H1 (cell line): ENCODE measurements around the gene TLCD2. TPM values are rescaled to one million over a fixed set of nuclear protein-coding genes. Genes with fewer than 3 reads are reported as not detected.
"Not testable (repeated sequence)": the region's sequence is repeated elsewhere in the genome, so short reads cannot be mapped to it uniquely, and the experiment has no call there.

ENCODE experiments used
- CTCF ChIA-PET: fragments of 300-600 bp; sonication (Branson Sonifier 250); formaldehyde crosslinking; loops from one replicate; lab custom pipeline; 2021; ENCODE audit not compliant: partially characterized antibody; lab: Charles Lee
- POLR2A ChIA-PET: fragments of 300-600 bp; sonication (Branson Sonifier 250); formaldehyde crosslinking; loops from one replicate; lab custom pipeline; 2021; ENCODE audit warnings: inconsistent platforms; ENCODE audit not compliant: partially characterized antibody; lab: Charles Lee
- DNase-seq, 2 experiments: peaks; one replicate each; pipeline versions ENCODE4 v3.0.0 to v3.0.0-alpha.2; 2010 to 2022; ENCODE audit warnings: low spot score in 2 of 2, low read depth in 1 of 2, mixed read lengths in 1 of 2
- FAIRE-seq: peaks from 2 replicates; lab custom pipeline; 2011; peaks lifted over from hg19 to GRCh38; lab: Jason Lieb, UNC
- H2AFZ ChIP-seq: 2 replicates; pipeline ENCODE4 v1.8.1; 2012; ENCODE audit warnings: low read length, inconsistent platforms
- H2AK5ac ChIP-seq: 2 replicates; pipeline ENCODE4 v1.6.1; 2013; ENCODE audit warnings: low read depth, low read length
- H2BK120ac ChIP-seq: replicated peaks from 2 replicates; pipeline ENCODE3; 2013; ENCODE audit warnings: low read depth, low read length, inconsistent platforms
- H2BK12ac ChIP-seq: 2 replicates; pipeline ENCODE4 v1.6.1; 2013; ENCODE audit warnings: low read depth, low read length
- H2BK15ac ChIP-seq: 2 replicates; pipeline ENCODE4 v1.6.1; 2013; ENCODE audit warnings: low read length
- H2BK20ac ChIP-seq: 2 replicates; pipeline ENCODE4 v1.6.1; 2013; ENCODE audit warnings: low read length
- H2BK5ac ChIP-seq: 2 replicates; pipeline ENCODE4 v1.6.1; 2013; ENCODE audit warnings: low read depth, low read length
- H3K14ac ChIP-seq: 2 replicates; pipeline ENCODE4 v1.6.1; 2013; ENCODE audit warnings: inconsistent platforms; ENCODE audit not compliant: insufficient read length
- H3K18ac ChIP-seq: 2 replicates; pipeline ENCODE4 v1.6.1; 2013; ENCODE audit warnings: low read length; ENCODE audit errors: extremely low read depth
- H3K23ac ChIP-seq: 2 replicates; pipeline ENCODE4 v1.6.1; 2013; ENCODE audit warnings: inconsistent platforms; ENCODE audit not compliant: insufficient read length
- H3K23me2 ChIP-seq: 2 replicates; pipeline ENCODE4 v1.6.1; 2013; ENCODE audit warnings: low read depth, low read length
- H3K27ac ChIP-seq: 2 replicates; pipeline ENCODE4 v1.6.1; 2011; ENCODE audit warnings: low read depth, low read length, inconsistent platforms
- H3K27me3 ChIP-seq, 4 experiments: replicated peaks in 1 of 4; 1 replicate in 1 of 4; 2 replicates in 3 of 4; pipeline versions ENCODE4 v1.6.1 to v1.8.1; 2011 to 2013; ENCODE audit warnings: low read length in 3 of 4, mild to moderate bottlenecking in 3 of 4, inconsistent platforms in 2 of 4, mixed read lengths in 2 of 4, moderate library complexity in 1 of 4; ENCODE audit not compliant: control insufficient read depth in 3 of 4, insufficient read depth in 3 of 4; ENCODE audit errors: extremely low read depth in 1 of 4
- H3K36me3 ChIP-seq, 4 experiments: 2 replicates each; pipeline versions ENCODE4 v1.6.1 to v1.8.1; 2011 to 2013; ENCODE audit warnings: mild to moderate bottlenecking in 4 of 4, low read length in 3 of 4, moderate library complexity in 2 of 4, control low read depth in 1 of 4, inconsistent platforms in 1 of 4; ENCODE audit not compliant: insufficient read depth in 4 of 4, control insufficient read depth in 2 of 4
- H3K4ac ChIP-seq: replicated peaks from 2 replicates; pipeline ENCODE3; 2013; ENCODE audit warnings: low read length, low read depth, mixed read lengths, inconsistent platforms; ENCODE audit not compliant: insufficient read length
- H3K4me1 ChIP-seq, 4 experiments: replicated peaks in 1 of 4; 1 replicate in 1 of 4; 2 replicates in 3 of 4; pipeline versions ENCODE4 v1.6.1 to v1.8.1; 2011 to 2013; ENCODE audit warnings: low read length in 3 of 4, inconsistent platforms in 2 of 4, mixed read lengths in 1 of 4; ENCODE audit not compliant: insufficient read depth in 4 of 4, control insufficient read depth in 3 of 4
- H3K4me2 ChIP-seq, 2 experiments: 2 replicates each; pipeline versions ENCODE4 v1.6.1 to v1.8.1; 2011 to 2013; ENCODE audit warnings: low read depth in 2 of 2, low read length in 2 of 2, control low read depth in 1 of 2, inconsistent platforms in 1 of 2, mild to moderate bottlenecking in 1 of 2; ENCODE audit not compliant: insufficient read depth in 1 of 2
- H3K4me3 ChIP-seq, 4 experiments: fragments of 200-600, 300-600 bp in 1 of 4; sonication (generic), shearing (Covaris generic), sonication (Bioruptor Twin) in 1 of 4; 2 replicates each; pipeline versions ENCODE4 v1.5.1 to v1.8.1; 2011 to 2016; ENCODE audit warnings: low read length in 4 of 4, low read depth in 3 of 4, control low read depth in 2 of 4, inconsistent platforms in 2 of 4, mild to moderate bottlenecking in 2 of 4, mixed read lengths in 1 of 4, moderate library complexity in 1 of 4; ENCODE audit not compliant: insufficient read depth in 2 of 4; ENCODE audit errors: extremely low read depth in 1 of 4
- H3K56ac ChIP-seq: replicated peaks from 2 replicates; pipeline ENCODE3; 2013; ENCODE audit warnings: low read depth, mild to moderate bottlenecking, mixed read lengths, low read length, inconsistent platforms; ENCODE audit not compliant: insufficient read length
- H3K79me1 ChIP-seq: 2 replicates; pipeline ENCODE4 v1.6.1; 2013; ENCODE audit warnings: low read depth, low read length, control low read depth
- H3K79me2 ChIP-seq, 2 experiments: 2 replicates each; pipeline versions ENCODE4 v1.6.1 to v1.8.1; 2012 to 2013; ENCODE audit warnings: low read length in 2 of 2, mild to moderate bottlenecking in 2 of 2, inconsistent platforms in 1 of 2; ENCODE audit not compliant: insufficient read depth in 2 of 2, control insufficient read depth in 1 of 2
- H3K9ac ChIP-seq, 4 experiments: replicated peaks in 1 of 4; 1 replicate in 1 of 4; 2 replicates in 3 of 4; pipeline versions ENCODE4 v1.6.1 to v1.8.1; 2011 to 2013; ENCODE audit warnings: low read depth in 3 of 4, low read length in 3 of 4, control low read depth in 2 of 4, mild to moderate bottlenecking in 2 of 4, moderate library complexity in 2 of 4, inconsistent platforms in 1 of 4; ENCODE audit errors: extremely low read depth in 1 of 4
- H3K9me3 ChIP-seq, 2 experiments: 2 replicates each; pipeline versions ENCODE4 v1.6.1 to v1.8.1; 2012 to 2013; ENCODE audit warnings: mild to moderate bottlenecking in 2 of 2, moderate library complexity in 2 of 2, control low read depth in 1 of 2, inconsistent platforms in 1 of 2, low read depth in 1 of 2, low read length in 1 of 2, mixed read lengths in 1 of 2; ENCODE audit not compliant: insufficient read depth in 2 of 2
- H4K20me1 ChIP-seq, 2 experiments: replicated peaks in 1 of 2; 2 replicates each; pipeline versions ENCODE3 to v1.8.1; 2011 to 2013; ENCODE audit warnings: inconsistent platforms in 2 of 2, low read length in 2 of 2, mild to moderate bottlenecking in 1 of 2; ENCODE audit not compliant: insufficient read depth in 2 of 2, control insufficient read depth in 1 of 2
- H4K5ac ChIP-seq: 2 replicates; pipeline ENCODE4 v1.6.1; 2013; ENCODE audit warnings: low read length, low read depth, mixed read lengths, inconsistent platforms; ENCODE audit not compliant: insufficient read length
- H4K8ac ChIP-seq: 2 replicates; pipeline ENCODE4 v1.8.0; 2013; ENCODE audit warnings: mild to moderate bottlenecking, moderate library complexity, low read length, inconsistent platforms; ENCODE audit not compliant: insufficient read depth; ENCODE audit errors: extremely low read depth
- H4K91ac ChIP-seq: replicated peaks from 2 replicates; pipeline ENCODE3; 2013; ENCODE audit warnings: low read length, mixed read lengths, inconsistent platforms; ENCODE audit not compliant: insufficient read length
- BCL11A ChIP-seq, 2 experiments: IDR thresholded peaks; one replicate each; pipeline ENCODE4 v1.6.1; 2011; ENCODE audit warnings: low read depth in 2 of 2, low read length in 2 of 2, mild to moderate bottlenecking in 2 of 2
- EGR1 ChIP-seq: IDR thresholded peaks from 2 replicates; pipeline ENCODE4 v1.6.1; 2011; ENCODE audit warnings: low read depth, low read length, borderline replicate concordance
- JUN ChIP-seq: IDR thresholded peaks from 2 replicates; pipeline ENCODE4 v1.6.1; 2011; ENCODE audit warnings: low read depth, mild to moderate bottlenecking, improper control_type of control experiment, low read length
- KDM4A ChIP-seq: IDR thresholded peaks from one replicate; pipeline ENCODE4 v1.7.1; 2012; ENCODE audit warnings: low read depth, mild to moderate bottlenecking, moderate library complexity, low read length, inconsistent platforms; ENCODE audit not compliant: severe bottlenecking
- RBBP5 ChIP-seq: IDR thresholded peaks from 2 replicates; pipeline ENCODE4 v1.7.1; 2012; ENCODE audit warnings: low read depth, mild to moderate bottlenecking, inconsistent platforms, low read length, moderate library complexity, borderline replicate concordance
- SAP30 ChIP-seq: fragments of 300-600 bp; sonication (generic); IDR thresholded peaks from 2 replicates; pipeline ENCODE4 v1.7.1; 2012; ENCODE audit warnings: low read length, moderate library complexity, mild to moderate bottlenecking, inconsistent platforms; ENCODE audit not compliant: insufficient read depth, insufficient replicate concordance
- WGBS, 2 experiments: shearing (Covaris generic) in 1 of 2; methylation state at CpG; one replicate each; pipeline versions ENCODE4 v1.1.6 to v1.1.7; 2013 to 2015; ENCODE audit warnings: low lambda C conversion rate in 2 of 2, mixed read lengths in 2 of 2, inconsistent platforms in 1 of 2, low coverage in 1 of 2, missing lambda C conversion rate in 1 of 2; ENCODE audit not compliant: insufficient replicate concordance in 2 of 2, insufficient coverage in 1 of 2, insufficient read length in 1 of 2; ENCODE audit errors: extremely low coverage in 1 of 2, missing lambda C conversion rate in 1 of 2; 5-methylcytosine and 5-hydroxymethylcytosine counted together
- polyA plus RNA-seq, 7 experiments: library from polyadenylated mRNA; depleted of rRNA in 3 of 7; stranded (reverse) in 5 of 7; unstranded in 2 of 7; fragments of >200 nt in 5 of 7; fragments of 200-250 nt in 2 of 7; gene quantifications; 1 replicate in 5 of 7; 2 replicates in 1 of 7; 4 replicates in 1 of 7; pipeline versions ENCODE4 v1.2.1 to v1.2.3, GENCODE V29; 2011 to 2013; ENCODE audit warnings: missing spikeins in 2 of 7, mixed read lengths in 2 of 7
- total RNA-seq: library from RNA; stranded (reverse); fragmentation: NEBNext Ultra II Directional; extraction: Animal tissue kit (Norgen Biotek cat#: 25700); gene quantifications from 2 replicates; pipeline ENCODE4 v1.2.1, GENCODE V29; 2021

TLCD2 gene
- total and polyA plus RNA-seq, 2 of the 8 experiments (the other 6 are each of a cell fraction or from before 2014, with no cell fraction given) = 0.47 to 1.4 TPM

- no peak for TF ChIP-seq BCL11A (IDR thresholded peaks at IDR 0.05; ENCODE audit: low read depth in 2 of 2, low read length in 2 of 2)
- TF ChIP-seq JUN = no peak
- no peak for TF ChIP-seq RBBP5
- no peak for TF ChIP-seq KDM4A
- no peak for TF ChIP-seq EGR1
- TF ChIP-seq SAP30 = no peak
These were observed 56.4 kb downstream of the TLCD2 start (continued) for GRCh38 chr17:1653735-1654134.

GRCh38 chr17:1652794-1653193 is 57.4 kb downstream of the TLCD2 start:
- not testable (repeated sequence) for H3K4me2 ChIP-seq, FAIRE-seq, H2BK120ac ChIP-seq, DNase-seq, H2BK15ac ChIP-seq, H4K91ac ChIP-seq, H3K23ac ChIP-seq, H3K4ac ChIP-seq, H3K56ac ChIP-seq, H4K5ac ChIP-seq, H3K79me2 ChIP-seq, H2AK5ac ChIP-seq, H3K9me3 ChIP-seq, H2AFZ ChIP-seq, H3K14ac ChIP-seq, H3K4me3 ChIP-seq, H2BK12ac ChIP-seq, H3K79me1 ChIP-seq, H3K23me2 ChIP-seq, H3K27ac ChIP-seq, H2BK5ac ChIP-seq, H2BK20ac ChIP-seq, H4K8ac ChIP-seq, H3K9ac ChIP-seq, H3K27me3 ChIP-seq, H3K18ac ChIP-seq
- 92% methylated on average over 7 of the region's 7 CpGs; no CpG with 5 or more reads in 1 of the 2 experiments for WGBS, 2 experiments
- peaks cover 0 to 13% (median 7%) of the 10 kb centered on the region in 4 experiments; a peak in 4 of 7 replicates for H3K4me1 ChIP-seq
- ChIA-PET CTCF (interaction anchor here (0.6 to 2.9 kb wide), 9 partner anchors 12 to 302 kb away, joined by 3 to 18 read pairs (median 3); partner anchors contain the start of gene INPP5K), POLR2A (interaction anchor here (0.8 to 6.5 kb wide), 5 partner anchors 11 to 26 kb away, joined by 3 to 65 read pairs (median 3); no protein-coding TSS in a partner anchor)
- H4K20me1 ChIP-seq = peaks cover 15 to 24% of the 10 kb centered on the region in 2 experiments
- peaks cover 48 to 72% (median 62%) of the 10 kb centered on the region in 4 experiments for H3K36me3 ChIP-seq
